Measurements from ENCODE around the gene SIRT2. TPM values are rescaled to one million over a fixed set of nuclear protein-coding genes. Genes with fewer than 3 reads are reported as not detected.

Gene SIRT2
- total RNA-seq, 1 experiment from 2014 or later, result 8.4 TPM

DNA sequence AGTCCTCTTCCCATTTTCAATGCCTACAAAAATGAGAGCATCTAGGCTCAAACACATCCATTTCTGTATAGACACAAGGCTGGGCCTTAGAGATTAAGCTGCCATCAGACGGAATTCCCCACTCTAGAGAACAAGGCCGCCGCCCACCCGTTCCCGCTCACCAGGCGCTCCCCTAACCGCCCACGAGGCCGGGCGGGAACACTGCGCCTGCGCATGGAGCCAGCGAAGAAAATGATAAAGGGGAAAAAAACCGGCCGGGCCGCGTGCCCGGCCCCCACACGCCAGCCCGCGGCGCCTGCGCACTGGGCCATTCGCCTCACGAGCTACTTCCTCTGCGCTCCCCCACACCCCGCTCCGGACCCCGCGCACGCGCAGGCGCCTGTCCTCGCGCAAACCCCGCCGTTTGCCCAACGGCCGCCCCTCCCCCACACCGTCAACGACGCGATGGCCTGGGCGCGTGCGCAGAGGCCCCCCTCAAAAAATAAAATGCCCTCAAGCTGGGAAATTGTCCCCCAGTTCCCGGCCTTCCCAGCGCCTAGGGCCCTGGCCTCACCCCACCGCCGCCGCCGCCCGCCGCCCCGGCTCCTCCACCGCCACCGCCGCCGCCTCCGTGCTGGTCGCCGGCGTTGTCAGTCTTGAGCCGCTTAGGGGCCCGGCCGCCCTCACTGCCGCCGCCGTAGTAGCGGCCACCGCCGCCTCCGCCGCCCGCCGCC is 50.1 kb downstream of the SIRT2 start:
- Mint-ChIP-seq H3K9me3 (peaks cover 3 to 5% of the 10 kb centered on the region in 2 experiments; a peak in 2 of 5 replicates), H3K27me3 (ENCODE audit: low read depth) (peaks cover 3% of the 10 kb centered on the region; the same call in 1 of the 2 replicates), H3K27ac (peak overlapping the region; percentile 99 to 100 (median 100)), H3K4me3 (peak overlapping the region; percentile 92 to 95), H3K4me1 (peaks cover 34 to 40% of the 10 kb centered on the region in 2 experiments), H3K36me3 (ENCODE audit: insufficient read depth in 1 of 3, low read depth in 3 of 3) (peaks cover 44 to 48% (median 48%) of the 10 kb centered on the region in 3 experiments)
- H3K27ac ChIP-seq (ENCODE audit: insufficient read length, low read depth, low read length), result peak overlapping the region; percentile 36
- no peak overlapping the region for H3T11ph ChIP-seq (ENCODE audit: low read length)
- H3K4ac ChIP-seq (ENCODE audit: low read depth, low read length), result peak overlapping the region; percentile 29; the same call in 1 of the 2 replicates
- H3K23ac ChIP-seq (ENCODE audit: insufficient read length, low read depth, low read length), result no peak overlapping the region
- no peak overlapping the region for H2BK5ac ChIP-seq (ENCODE audit: insufficient read length, low read length)
- H3K18ac ChIP-seq (ENCODE audit: insufficient read length, low read depth, low read length), result peak overlapping the region; percentile 81
- H4K8ac ChIP-seq (replicated peaks; ENCODE audit: insufficient read length, low read depth, low read length), result no peak overlapping the region
- H2AK5ac ChIP-seq (ENCODE audit: insufficient read length, low read length), result no peak overlapping the region
- no peaks in the 10 kb centered on the region for H3K9me3 ChIP-seq (ENCODE audit: control insufficient read depth, low read depth, low read length)
- TF ChIP-seq, protein P1, sequence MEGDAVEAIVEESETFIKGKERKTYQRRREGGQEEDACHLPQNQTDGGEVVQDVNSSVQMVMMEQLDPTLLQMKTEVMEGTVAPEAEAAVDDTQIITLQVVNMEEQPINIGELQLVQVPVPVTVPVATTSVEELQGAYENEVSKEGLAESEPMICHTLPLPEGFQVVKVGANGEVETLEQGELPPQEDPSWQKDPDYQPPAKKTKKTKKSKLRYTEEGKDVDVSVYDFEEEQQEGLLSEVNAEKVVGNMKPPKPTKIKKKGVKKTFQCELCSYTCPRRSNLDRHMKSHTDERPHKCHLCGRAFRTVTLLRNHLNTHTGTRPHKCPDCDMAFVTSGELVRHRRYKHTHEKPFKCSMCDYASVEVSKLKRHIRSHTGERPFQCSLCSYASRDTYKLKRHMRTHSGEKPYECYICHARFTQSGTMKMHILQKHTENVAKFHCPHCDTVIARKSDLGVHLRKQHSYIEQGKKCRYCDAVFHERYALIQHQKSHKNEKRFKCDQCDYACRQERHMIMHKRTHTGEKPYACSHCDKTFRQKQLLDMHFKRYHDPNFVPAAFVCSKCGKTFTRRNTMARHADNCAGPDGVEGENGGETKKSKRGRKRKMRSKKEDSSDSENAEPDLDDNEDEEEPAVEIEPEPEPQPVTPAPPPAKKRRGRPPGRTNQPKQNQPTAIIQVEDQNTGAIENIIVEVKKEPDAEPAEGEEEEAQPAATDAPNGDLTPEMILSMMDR (conservative IDR thresholded peaks at IDR 0.05), result no peak
- peak overlapping the region; percentile 88 for H3K14ac ChIP-seq (ENCODE audit: insufficient read depth, low read length)
- H2BK12ac ChIP-seq (ENCODE audit: insufficient read length, low read depth, low read length), result no peak overlapping the region
- no peak overlapping the region for H2AFZ ChIP-seq (ENCODE audit: low read length)
- peak overlapping the region; percentile 96 for H3K9ac ChIP-seq (ENCODE audit: extremely low read depth, insufficient read length, low read length)
- H3K56ac ChIP-seq (ENCODE audit: insufficient read length, low read depth, low read length), result no peak overlapping the region
- no peak overlapping the region for H4K5ac ChIP-seq (ENCODE audit: insufficient read length, low read depth, low read length)
- peaks cover 4% of the 10 kb centered on the region for H4K20me1 ChIP-seq (ENCODE audit: control insufficient read depth, insufficient read depth, insufficient read length)
- no peaks in the 10 kb centered on the region for H3K4me1 ChIP-seq (ENCODE audit: insufficient read depth, low read length)
- H3K79me2 ChIP-seq (ENCODE audit: insufficient read depth, low read length), result peaks cover 18% of the 10 kb centered on the region
- peaks cover 8% of the 10 kb centered on the region for H3K79me1 ChIP-seq (ENCODE audit: insufficient read depth, low read depth, low read length, poor library complexity, severe bottlenecking)
- no peak overlapping the region for H4K91ac ChIP-seq (ENCODE audit: insufficient read length, low read depth, low read length)
- H3K23me2 ChIP-seq (ENCODE audit: insufficient read length, low read depth, low read length, poor library complexity, severe bottlenecking), result peaks cover 26% of the 10 kb centered on the region
- no peaks in the 10 kb centered on the region for H3K27me3 ChIP-seq (ENCODE audit: insufficient read depth, low read length)
- H2BK20ac ChIP-seq (ENCODE audit: low read depth, low read length, poor library complexity, severe bottlenecking), result no peak overlapping the region
- peak; percentile 89 for DNase-seq
- H2BK120ac ChIP-seq (ENCODE audit: low read depth, low read length, poor library complexity, severe bottlenecking), result no peak overlapping the region
- H3K4me2 ChIP-seq (ENCODE audit: insufficient read depth, insufficient read length, low read length), result peak overlapping the region; percentile 87
- WGBS (ENCODE audit: extremely low coverage, insufficient read length, low lambda C conversion rate), result no CpG with 5 or more reads among the region's 76 CpGs
- H2BK15ac ChIP-seq (ENCODE audit: low read depth, low read length), result no peak overlapping the region

Measured in H9 (cell line).